GM23248 (cell line): ENCODE measurements around the gene PLEKHA6.

Experiments
- EZH2 ChIP-seq: fragments of 200-600 bp; sonication (generic); IDR thresholded peaks from 2 replicates; pipeline ENCODE4 v1.6.1; 2018; ENCODE audit warnings: antibody characterized with exemption, mild to moderate bottlenecking; ENCODE audit not compliant: insufficient read depth, poor library complexity, severe bottlenecking
- EZH2phosphoT487 ChIP-seq: fragments of 200-600 bp; sonication (generic); IDR thresholded peaks from 2 replicates; pipeline ENCODE4 v1.6.1; 2018; ENCODE audit warnings: antibody characterized with exemption, moderate library complexity, mild to moderate bottlenecking, low read depth; ENCODE audit not compliant: insufficient read depth

- TF ChIP-seq EZH2 = no peak
- no peak for TF ChIP-seq EZH2phosphoT487
These were observed 80.8 kb downstream of the PLEKHA6 start for GRCh38 chr1:204278958-204279357.
